ENCODE data around the gene AFF4. TPM values are rescaled to one million over a fixed set of nuclear protein-coding genes. Genes with fewer than 3 reads are reported as not detected.

AFF4 gene
- total RNA-seq, 2 donors from 2014 or later = 95.2 to 142 TPM

DNA sequence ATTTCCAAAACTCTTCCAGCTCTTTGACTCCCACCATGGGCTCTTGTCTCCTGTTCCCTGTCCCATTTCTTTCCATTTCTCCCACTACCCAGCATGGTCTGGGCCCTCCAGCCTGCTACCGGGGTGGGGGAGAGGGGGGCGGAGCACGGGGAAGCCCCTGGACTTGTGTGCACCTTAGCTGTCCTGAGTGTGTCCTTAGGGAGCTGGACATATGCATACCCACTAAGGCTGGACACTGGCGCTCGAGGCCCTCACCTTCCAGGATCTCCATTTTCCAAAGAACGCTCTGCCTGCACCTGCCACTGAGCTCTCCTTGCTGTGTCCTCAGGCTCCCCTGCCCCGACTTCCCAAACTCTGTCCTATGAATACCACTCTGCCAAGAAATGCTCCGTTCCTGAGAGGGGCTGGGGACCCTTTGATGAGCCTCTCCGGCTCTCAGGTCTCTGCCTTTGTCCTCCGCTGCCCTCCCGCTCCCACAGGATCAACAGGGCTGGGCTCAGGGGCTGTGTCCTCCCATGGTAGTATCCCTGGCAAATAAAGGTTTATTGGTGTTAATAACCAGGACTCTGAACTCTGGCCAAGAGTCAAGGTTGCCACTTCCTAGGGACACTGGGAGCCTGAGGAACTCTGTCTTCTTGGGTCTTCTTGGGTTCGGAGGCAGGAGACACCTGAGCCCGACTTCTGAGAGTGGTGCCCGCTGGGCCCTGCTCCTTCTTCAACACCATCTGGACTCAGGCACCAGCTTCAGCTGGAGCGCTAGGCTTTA, 132.2 kb downstream of the AFF4 start:
- H3K27me3 ChIP-seq (replicated peaks; ENCODE audit: insufficient read depth) = no peaks in the 10 kb centered on the region
- ATAC-seq (ENCODE audit: insufficient number of reproducible peaks, low FRiP score, low read depth) = no peak
- H3K27ac ChIP-seq = no peak overlapping the region
- DNase-seq (ENCODE audit: low spot score) = no peak
- peaks cover 0 to 13% of the 10 kb centered on the region in 2 donors for H3K4me1 ChIP-seq (ENCODE audit: control insufficient read depth in 1 of 2, low read depth in 2 of 2)
- TF ChIP-seq, protein P1, sequence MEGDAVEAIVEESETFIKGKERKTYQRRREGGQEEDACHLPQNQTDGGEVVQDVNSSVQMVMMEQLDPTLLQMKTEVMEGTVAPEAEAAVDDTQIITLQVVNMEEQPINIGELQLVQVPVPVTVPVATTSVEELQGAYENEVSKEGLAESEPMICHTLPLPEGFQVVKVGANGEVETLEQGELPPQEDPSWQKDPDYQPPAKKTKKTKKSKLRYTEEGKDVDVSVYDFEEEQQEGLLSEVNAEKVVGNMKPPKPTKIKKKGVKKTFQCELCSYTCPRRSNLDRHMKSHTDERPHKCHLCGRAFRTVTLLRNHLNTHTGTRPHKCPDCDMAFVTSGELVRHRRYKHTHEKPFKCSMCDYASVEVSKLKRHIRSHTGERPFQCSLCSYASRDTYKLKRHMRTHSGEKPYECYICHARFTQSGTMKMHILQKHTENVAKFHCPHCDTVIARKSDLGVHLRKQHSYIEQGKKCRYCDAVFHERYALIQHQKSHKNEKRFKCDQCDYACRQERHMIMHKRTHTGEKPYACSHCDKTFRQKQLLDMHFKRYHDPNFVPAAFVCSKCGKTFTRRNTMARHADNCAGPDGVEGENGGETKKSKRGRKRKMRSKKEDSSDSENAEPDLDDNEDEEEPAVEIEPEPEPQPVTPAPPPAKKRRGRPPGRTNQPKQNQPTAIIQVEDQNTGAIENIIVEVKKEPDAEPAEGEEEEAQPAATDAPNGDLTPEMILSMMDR (IDR thresholded peaks at IDR 0.05) = no peak
- H3K4me3 ChIP-seq = peak overlapping the region; percentile 86
- no peaks in the 10 kb centered on the region for H3K9me3 ChIP-seq
- no peaks in the 10 kb centered on the region for H3K36me3 ChIP-seq

DNA sequence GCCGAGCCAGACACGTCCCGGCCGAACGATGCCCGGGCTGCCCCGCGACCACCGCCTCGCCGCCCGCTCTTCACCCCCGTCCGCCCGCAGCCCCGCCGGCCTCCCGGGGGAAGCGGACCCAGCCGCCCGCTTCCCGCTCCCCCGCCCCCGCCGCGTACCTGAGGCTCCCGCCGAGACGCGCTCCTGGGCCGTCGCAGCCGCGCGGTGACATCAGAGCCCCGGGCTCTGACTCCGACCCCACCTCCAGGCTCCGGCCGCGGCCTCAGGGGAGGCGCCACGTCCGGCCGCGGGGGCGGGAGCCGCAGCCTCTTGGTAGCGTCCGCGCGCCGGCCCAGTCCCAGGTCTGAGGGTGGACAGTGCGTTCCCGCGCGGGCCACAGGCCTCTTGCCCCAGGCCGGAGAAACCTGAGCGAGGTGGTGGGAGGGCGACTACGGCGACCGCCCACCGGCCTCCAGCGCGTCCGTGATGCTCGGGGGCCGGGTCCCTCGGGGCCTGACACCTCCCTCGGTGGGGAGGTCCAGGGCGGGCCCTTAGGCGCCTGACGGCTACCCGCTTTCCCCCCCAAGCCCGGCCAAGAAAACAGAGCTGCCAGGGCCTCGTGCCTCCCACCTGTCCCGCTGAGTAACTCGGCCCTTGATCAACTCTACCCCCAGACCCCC, 132.9 kb downstream of the AFF4 start, which contains the start of gene SHROOM1:
SHROOM1 (minus strand) TSS at position 212 of the 659 bp plus-strand sequence. CDS start 4,507 bp downstream, outside the sequence.
- Histone ChIP-seq H3K27ac (no peak within 1 kb of the TSS), H3K36me3 (no peaks in the 10 kb centered on the region), H3K9me3 (no peaks in the 10 kb centered on the region), H3K4me3 (peak within 1 kb of the TSS; percentile 86), H3K27me3 (replicated peaks; ENCODE audit: insufficient read depth) (no peaks in the 10 kb centered on the region), H3K4me1 (ENCODE audit: control insufficient read depth in 1 of 2, low read depth in 2 of 2) (peaks cover 0 to 13% of the 10 kb centered on the region in 2 donors)
- TF ChIP-seq, protein P1 (IDR thresholded peaks at IDR 0.05) = no peak
- no peak for ATAC-seq (ENCODE audit: insufficient number of reproducible peaks, low FRiP score, low read depth)
- DNase-seq (ENCODE audit: low spot score) = no peak

DNA sequence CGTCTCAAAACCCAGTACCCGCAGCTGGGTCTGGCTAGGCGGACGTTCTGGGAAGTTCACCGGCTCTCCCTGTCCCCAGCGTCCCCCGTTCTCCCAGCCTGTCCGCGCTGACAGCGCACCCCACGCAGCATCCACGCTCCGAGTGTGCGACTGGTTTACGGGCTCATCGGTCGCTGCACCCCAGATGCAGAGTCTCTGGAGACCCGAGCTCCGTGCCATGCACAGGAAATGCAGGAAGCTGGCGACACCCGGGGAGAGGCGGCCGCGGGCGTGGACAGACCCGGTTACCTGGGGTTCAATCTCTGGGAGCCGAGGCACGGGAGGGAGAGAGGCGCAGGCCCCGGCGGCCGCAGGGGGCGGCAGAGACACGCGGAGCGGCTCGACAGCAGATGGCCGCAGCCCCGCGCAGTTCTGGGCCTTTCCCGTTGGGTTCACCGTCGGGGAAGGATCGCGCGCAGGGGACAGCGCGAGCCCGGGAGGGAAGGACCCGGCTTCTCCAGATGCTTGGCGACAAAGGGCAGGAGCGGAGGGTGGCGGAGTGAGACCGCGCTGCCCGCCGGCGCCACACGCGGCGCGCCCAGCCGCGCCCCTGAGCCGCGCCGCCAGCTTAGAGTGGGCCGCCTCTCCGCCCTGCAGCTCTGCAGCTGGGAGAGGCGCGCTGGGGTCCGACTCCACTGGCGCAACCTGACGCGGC, 133.5 kb downstream of the AFF4 start:
- DNase-seq (ENCODE audit: low spot score) (no peak), ATAC-seq (ENCODE audit: insufficient number of reproducible peaks, low FRiP score, low read depth) (peak; percentile 51)
- H3K27me3 ChIP-seq (replicated peaks; ENCODE audit: insufficient read depth) = no peaks in the 10 kb centered on the region
- TF ChIP-seq, protein P1 (IDR thresholded peaks at IDR 0.05) = peak; percentile 85
- no peaks in the 10 kb centered on the region for H3K9me3 ChIP-seq
- no peak overlapping the region for H3K27ac ChIP-seq
- no peaks in the 10 kb centered on the region for H3K36me3 ChIP-seq
- H3K4me1 ChIP-seq (ENCODE audit: control insufficient read depth in 1 of 2, low read depth in 2 of 2) = peaks cover 0 to 13% of the 10 kb centered on the region in 2 donors
- peak overlapping the region; percentile 86 for H3K4me3 ChIP-seq

DNA sequence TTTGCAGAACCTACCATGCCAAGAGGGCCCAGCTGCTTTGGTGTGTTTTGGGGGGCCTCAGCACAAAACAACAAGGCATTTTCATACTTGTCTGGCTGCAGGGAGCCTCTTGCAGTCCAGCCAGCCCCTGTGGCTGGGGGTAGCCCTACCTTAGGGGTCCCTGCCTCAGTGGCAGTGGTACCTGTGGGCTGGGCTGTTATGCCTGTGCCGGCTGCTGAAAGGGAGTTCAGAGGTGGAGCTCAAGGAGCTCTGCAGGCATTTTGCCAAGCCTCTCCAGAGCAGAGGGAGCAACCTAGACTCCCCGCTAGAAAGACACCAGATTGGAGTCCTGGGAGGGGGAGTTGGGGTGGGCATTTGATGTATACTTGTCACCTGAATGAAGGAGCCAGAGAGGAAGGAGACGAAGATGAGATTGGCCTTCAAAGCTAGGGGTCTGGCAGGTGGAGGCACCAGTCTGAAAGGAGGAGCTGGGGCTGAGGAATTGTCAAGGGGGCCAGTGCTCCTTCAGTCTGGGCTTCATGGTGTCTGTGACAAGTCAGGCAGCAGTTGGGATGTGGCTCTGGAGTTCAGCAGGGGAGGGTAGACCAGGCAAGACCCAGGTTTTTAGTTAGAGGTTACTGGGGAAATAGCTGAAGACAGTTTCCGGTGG, 134.5 kb downstream of the AFF4 start:
- Histone ChIP-seq H3K36me3 (no peaks in the 10 kb centered on the region), H3K4me1 (ENCODE audit: control insufficient read depth in 1 of 2, low read depth in 2 of 2) (peaks cover 0 to 13% of the 10 kb centered on the region in 2 donors), H3K27ac (no peak overlapping the region), H3K4me3 (no peak overlapping the region), H3K9me3 (no peaks in the 10 kb centered on the region), H3K27me3 (replicated peaks; ENCODE audit: insufficient read depth) (no peaks in the 10 kb centered on the region)
- ATAC-seq (ENCODE audit: insufficient number of reproducible peaks, low FRiP score, low read depth) = no peak
- DNase-seq (ENCODE audit: low spot score) = no peak
- TF ChIP-seq, protein P1 (IDR thresholded peaks at IDR 0.05) = no peak
